Measurements from ENCODE around the gene RNPEPL1. TPM values are rescaled to one million over a fixed set of nuclear protein-coding genes. Genes with fewer than 3 reads are reported as not detected.

Gene RNPEPL1
- total RNA-seq, 1 donor from 2014 or later: 70.0 TPM

- no peak for DNase-seq
- Mint-ChIP-seq H3K27me3 (no peaks in the 10 kb centered on the region), H3K27ac (no peak overlapping the region), H3K4me1 (peaks cover 39% of the 10 kb centered on the region), H3K36me3 (ENCODE audit: low read depth) (peaks cover 29% of the 10 kb centered on the region), H3K4me3 (no peak overlapping the region), H3K9me3 (no peaks in the 10 kb centered on the region)
- intact Hi-C loops (cut with micrococcal nuclease): no loop called here
- ATAC-seq (ENCODE audit: low read depth): no peak
- ChIA-PET POLR2A (interaction anchor here (1.1 to 12.0 kb wide), 4 partner anchors 11 to 15 kb away, joined by 3 to 536 read pairs (median 4); partner anchors contain the start of genes CAPN10 and DUSP28), CTCF (no interaction called here)
- TF ChIP-seq, protein P1, sequence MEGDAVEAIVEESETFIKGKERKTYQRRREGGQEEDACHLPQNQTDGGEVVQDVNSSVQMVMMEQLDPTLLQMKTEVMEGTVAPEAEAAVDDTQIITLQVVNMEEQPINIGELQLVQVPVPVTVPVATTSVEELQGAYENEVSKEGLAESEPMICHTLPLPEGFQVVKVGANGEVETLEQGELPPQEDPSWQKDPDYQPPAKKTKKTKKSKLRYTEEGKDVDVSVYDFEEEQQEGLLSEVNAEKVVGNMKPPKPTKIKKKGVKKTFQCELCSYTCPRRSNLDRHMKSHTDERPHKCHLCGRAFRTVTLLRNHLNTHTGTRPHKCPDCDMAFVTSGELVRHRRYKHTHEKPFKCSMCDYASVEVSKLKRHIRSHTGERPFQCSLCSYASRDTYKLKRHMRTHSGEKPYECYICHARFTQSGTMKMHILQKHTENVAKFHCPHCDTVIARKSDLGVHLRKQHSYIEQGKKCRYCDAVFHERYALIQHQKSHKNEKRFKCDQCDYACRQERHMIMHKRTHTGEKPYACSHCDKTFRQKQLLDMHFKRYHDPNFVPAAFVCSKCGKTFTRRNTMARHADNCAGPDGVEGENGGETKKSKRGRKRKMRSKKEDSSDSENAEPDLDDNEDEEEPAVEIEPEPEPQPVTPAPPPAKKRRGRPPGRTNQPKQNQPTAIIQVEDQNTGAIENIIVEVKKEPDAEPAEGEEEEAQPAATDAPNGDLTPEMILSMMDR (IDR thresholded peaks at IDR 0.05): no peak
Observed at GRCh38 chr2:240571314-240571973, 3.2 kb downstream of the RNPEPL1 start.

DNA sequence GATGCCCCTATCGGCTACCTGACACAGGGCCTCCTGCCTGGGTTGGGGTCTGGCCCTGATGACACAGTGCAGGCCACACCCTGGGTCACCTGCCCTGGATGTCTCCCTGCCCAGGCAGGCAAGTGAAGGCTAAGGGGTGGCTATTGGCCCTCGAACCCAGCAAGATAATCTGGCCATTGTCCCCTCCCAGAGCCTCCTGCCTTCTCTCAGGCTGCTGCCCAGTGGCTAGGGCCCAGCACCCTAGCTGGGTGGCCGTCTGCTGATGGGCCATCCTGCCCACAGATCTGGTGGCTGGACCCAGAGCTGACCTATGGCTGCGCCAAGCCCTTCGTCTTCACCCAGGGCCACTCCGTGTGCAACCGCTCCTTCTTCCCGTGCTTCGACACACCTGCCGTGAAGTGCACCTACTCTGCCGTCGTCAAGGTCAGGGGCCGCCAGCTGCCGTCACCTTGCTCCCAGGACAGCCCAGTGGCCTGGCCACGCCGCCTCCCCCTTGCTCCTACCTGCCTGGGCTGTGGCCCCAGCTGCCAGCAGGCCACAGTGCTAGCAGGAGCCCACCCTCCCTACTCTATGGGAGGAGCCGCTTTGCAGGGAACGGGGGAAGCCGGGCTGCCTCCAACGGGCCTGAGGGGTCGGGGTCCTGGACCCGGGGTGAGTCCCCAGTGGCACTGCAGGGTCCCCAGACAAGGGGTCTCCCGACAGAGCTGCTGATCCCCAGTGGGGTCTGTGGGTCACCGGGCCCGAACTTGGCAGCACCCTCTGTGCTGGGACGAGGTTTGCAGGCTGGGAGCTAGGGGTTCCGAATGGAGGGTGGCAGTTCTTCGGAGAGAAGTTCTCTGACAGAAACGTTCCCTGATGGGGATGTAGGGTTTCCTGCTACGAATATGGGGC lies 4.1 kb downstream of the RNPEPL1 start:
- no peak overlapping the region for H3K27ac Mint-ChIP-seq
- CTCF ChIA-PET: no interaction called here
- POLR2A ChIA-PET: interaction anchor here (1.1 to 1.3 kb wide), 3 partner anchors 12 to 14 kb away, joined by 3 to 5 read pairs (median 4); partner anchors contain the start of gene DUSP28

GRCh38 chr2:240573071-240573515 lies 4.8 kb downstream of the RNPEPL1 start:
- TF ChIP-seq, protein P1 (IDR thresholded peaks at IDR 0.05): no peak
- Mint-ChIP-seq H3K27ac (no peak overlapping the region), H3K27me3 (no peaks in the 10 kb centered on the region), H3K4me1 (peaks cover 23% of the 10 kb centered on the region), H3K4me3 (no peak overlapping the region), H3K36me3 (ENCODE audit: low read depth) (peaks cover 35% of the 10 kb centered on the region), H3K9me3 (no peaks in the 10 kb centered on the region)
- no peak for DNase-seq
- ChIA-PET CTCF (no interaction called here), POLR2A (no interaction called here)
- intact Hi-C loops (cut with micrococcal nuclease): no loop called here
- ATAC-seq (ENCODE audit: low read depth): no peak

More for the DNA sequence above, 4.1 kb downstream of the RNPEPL1 start:
- no peak for DNase-seq
- Mint-ChIP-seq H3K27me3 (no peaks in the 10 kb centered on the region), H3K9me3 (no peaks in the 10 kb centered on the region), H3K36me3 (ENCODE audit: low read depth) (peaks cover 33% of the 10 kb centered on the region), H3K4me1 (peaks cover 29% of the 10 kb centered on the region), H3K4me3 (no peak overlapping the region)
- TF ChIP-seq, protein P1 (IDR thresholded peaks at IDR 0.05): no peak
- intact Hi-C loops (cut with micrococcal nuclease): no loop called here
- ATAC-seq (ENCODE audit: low read depth): no peak

DNA sequence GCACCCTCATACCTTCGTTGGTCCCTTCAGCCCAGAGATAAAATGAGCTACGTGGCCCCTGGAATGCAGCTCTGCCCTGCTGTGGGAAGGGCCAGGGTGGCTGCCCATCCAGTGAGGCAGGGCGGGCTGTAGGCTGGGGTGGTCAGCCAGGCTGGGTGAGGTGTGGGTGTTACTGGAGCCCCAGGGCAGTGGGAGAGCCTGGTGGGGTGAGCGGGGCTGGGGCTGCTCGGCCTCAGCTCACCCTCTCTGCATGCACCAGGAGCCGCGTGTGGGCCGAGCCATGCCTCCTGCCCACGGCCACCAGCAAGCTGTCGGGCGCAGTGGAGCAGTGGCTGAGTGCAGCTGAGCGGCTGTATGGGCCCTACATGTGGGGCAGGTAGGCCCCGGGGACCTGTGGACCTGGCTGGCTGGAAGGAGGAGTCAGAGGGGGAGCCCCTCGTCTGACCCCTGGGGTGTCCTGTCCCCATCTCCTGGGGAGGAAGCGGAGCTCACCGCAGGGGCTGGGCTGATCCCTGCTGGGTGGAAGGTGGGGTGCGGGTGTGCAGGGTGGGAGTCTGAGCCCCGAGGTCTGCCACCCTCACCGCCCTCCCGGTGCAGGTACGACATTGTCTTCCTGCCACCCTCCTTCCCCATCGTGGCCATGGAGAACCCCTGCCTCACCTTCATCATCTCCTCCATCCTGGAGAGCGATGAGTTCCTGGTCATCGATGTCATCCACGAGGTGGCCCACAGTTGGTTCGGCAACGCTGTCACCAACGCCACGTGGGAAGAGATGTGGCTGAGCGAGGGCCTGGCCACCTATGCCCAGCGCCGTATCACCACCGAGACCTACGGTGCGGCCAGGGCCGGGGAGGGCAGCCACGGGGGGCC lies 5.5 kb downstream of the RNPEPL1 start:
- Mint-ChIP-seq H3K36me3 (ENCODE audit: low read depth) (peaks cover 38% of the 10 kb centered on the region), H3K27me3 (no peaks in the 10 kb centered on the region), H3K4me3 (no peak overlapping the region), H3K4me1 (peaks cover 23% of the 10 kb centered on the region), H3K9me3 (no peaks in the 10 kb centered on the region), H3K27ac (no peak overlapping the region)
- TF ChIP-seq, protein P1 (IDR thresholded peaks at IDR 0.05): no peak
- POLR2A ChIA-PET: interaction anchor here (1.5 kb wide), 1 partner anchor 11 kb away, joined by 3 read pairs; no protein-coding TSS in a partner anchor
- DNase-seq: no peak
- intact Hi-C loops (cut with micrococcal nuclease): no loop called here
- ATAC-seq (ENCODE audit: low read depth): no peak
- CTCF ChIA-PET: no interaction called here

Data from activated B cell treated with CpG ODN at 0.5 μM for 24 hours (primary cell).